ENCODE measurements around the gene SFTPA2.
"Not testable (repeated sequence)": the region's sequence is repeated elsewhere in the genome, so short reads cannot be mapped to it uniquely, and the experiment has no call there.

The SFTPA2 gene

DNA sequence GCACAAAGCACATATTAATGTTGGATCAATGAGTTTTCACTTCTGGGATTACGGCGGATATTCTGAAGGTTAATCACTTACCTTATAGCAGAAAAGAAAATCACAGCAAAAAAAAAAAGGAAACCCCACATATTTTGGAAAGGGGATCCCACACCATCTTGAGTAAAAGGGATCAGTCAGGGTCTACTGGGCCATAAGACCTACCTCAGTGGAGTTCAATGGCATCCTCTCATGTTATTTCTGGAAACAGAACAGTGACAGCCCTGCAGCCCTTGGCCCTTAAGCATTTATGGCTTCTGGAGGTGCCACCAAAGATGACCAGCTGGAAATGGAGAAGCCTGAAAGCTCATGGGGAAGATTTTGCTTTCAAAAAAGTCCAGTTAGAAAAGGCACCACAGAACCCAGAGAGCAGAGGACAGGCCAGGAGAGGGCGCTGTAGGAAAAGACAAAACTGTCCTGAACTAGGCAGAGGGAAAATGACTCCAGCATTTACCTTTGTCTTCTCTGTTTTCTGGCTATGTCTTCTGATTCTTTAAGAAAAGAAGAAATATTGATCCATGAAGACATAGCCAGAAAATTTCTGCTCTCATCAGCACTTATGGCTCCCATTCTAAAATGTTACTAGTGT is 50.8 kb downstream of the SFTPA2 start:
- not testable (repeated sequence) for H3K4me1 Mint-ChIP-seq (ENCODE audit: low read depth); DNase-seq; H3K9me3 Mint-ChIP-seq; H3K36me3 Mint-ChIP-seq (ENCODE audit: low read depth); H3K4me3 Mint-ChIP-seq; H3K27ac Mint-ChIP-seq
- peaks cover 13% of the 10 kb centered on the region for H3K27me3 Mint-ChIP-seq

DNA sequence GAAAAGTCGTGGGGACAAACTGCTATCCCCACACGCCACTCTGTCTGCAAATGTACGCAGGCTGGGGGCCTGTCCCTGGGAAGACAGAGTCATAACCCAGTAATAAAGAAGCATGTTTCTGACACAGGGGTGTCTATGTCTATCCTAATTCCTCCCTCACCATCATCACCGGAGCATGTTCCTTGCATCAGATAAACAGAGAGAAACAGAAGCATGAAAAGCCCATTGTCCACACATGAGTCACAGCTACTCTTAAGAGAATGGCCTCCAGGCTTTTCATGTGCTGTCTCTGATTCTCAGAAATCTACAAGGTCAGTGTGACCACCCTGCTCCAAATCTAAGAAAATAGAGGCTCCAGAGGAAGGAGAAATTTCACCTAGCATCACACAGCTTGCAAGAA is 52.0 kb downstream of the SFTPA2 start:
- peaks cover 13% of the 10 kb centered on the region for H3K27me3 Mint-ChIP-seq
- H3K36me3 Mint-ChIP-seq (ENCODE audit: low read depth); H3K4me1 Mint-ChIP-seq (ENCODE audit: low read depth); DNase-seq; H3K27ac Mint-ChIP-seq; H3K9me3 Mint-ChIP-seq; H3K4me3 Mint-ChIP-seq: not testable (repeated sequence)

DNA sequence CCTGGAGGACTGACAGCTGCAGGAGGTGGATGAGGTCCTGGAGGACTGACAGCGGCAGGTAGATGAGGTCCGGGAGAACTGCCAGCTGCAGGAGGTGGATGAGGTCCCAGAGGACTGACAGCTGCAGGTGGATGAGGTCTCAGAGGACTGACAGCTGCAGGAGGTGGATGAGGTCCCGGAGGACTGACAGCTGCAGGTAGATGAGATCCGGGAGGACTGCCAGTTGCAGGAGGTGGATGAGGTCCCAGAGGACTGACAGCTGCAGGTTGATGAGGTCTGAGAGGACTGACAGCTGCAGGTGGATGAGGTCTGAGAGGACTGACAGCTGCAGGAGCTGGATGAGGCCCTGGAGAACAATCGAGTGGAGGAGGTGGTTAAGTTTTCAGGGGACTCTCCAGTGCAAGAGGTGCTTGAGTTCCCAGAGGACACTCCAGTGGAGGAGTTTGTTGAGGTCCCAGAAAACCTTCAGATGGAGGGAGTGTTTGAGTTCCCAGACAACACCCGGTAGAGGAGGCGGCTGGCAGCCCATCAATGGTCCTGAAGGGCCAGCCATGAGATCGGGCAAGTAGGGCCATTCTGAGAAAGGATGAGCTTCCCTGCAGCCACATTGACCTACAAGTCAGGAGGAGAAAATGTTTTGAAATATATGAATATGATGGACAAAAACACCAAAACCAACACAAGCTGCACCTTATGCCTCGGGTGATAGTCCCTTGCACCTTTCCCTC is 52.6 kb downstream of the SFTPA2 start:
- H3K9me3 Mint-ChIP-seq, result no peaks in the 10 kb centered on the region
- H3K36me3 Mint-ChIP-seq (ENCODE audit: low read depth), result no peaks in the 10 kb centered on the region
- no peak overlapping the region for H3K27ac Mint-ChIP-seq
- H3K4me1 Mint-ChIP-seq (ENCODE audit: low read depth), result no peaks in the 10 kb centered on the region
- no peak for DNase-seq
- peaks cover 13% of the 10 kb centered on the region for H3K27me3 Mint-ChIP-seq
- H3K4me3 Mint-ChIP-seq, result no peak overlapping the region
